Gastroesophageal sphincter (tissue), 3 donors: Measurements from ENCODE around the gene FBXO44.

Experiments
- CTCF ChIP-seq, 4 experiments: fragments of 200-600 bp in 2 of 4; fragments of 450-650 bp in 2 of 4; sonication (generic) in 1 of 4; IDR thresholded peaks; one replicate each; pipeline ENCODE4 v1.5.1; 2017 to 2019; ENCODE audit warnings: antibody characterized with exemption in 4 of 4, mild to moderate bottlenecking in 2 of 4, moderate library complexity in 2 of 4
- EP300 ChIP-seq: sonication (generic); formaldehyde crosslinking; IDR thresholded peaks from one replicate; pipeline ENCODE4 v1.6.1; 2017; ENCODE audit warnings: antibody characterized with exemption, mild to moderate bottlenecking
- POLR2A ChIP-seq, 2 donors: fragments of 450-650 bp; IDR thresholded peaks; one replicate each; pipeline ENCODE4 v1.6.1; 2017; ENCODE audit warnings: antibody characterized with exemption in 2 of 2, mild to moderate bottlenecking in 2 of 2, moderate library complexity in 1 of 2

DNA sequence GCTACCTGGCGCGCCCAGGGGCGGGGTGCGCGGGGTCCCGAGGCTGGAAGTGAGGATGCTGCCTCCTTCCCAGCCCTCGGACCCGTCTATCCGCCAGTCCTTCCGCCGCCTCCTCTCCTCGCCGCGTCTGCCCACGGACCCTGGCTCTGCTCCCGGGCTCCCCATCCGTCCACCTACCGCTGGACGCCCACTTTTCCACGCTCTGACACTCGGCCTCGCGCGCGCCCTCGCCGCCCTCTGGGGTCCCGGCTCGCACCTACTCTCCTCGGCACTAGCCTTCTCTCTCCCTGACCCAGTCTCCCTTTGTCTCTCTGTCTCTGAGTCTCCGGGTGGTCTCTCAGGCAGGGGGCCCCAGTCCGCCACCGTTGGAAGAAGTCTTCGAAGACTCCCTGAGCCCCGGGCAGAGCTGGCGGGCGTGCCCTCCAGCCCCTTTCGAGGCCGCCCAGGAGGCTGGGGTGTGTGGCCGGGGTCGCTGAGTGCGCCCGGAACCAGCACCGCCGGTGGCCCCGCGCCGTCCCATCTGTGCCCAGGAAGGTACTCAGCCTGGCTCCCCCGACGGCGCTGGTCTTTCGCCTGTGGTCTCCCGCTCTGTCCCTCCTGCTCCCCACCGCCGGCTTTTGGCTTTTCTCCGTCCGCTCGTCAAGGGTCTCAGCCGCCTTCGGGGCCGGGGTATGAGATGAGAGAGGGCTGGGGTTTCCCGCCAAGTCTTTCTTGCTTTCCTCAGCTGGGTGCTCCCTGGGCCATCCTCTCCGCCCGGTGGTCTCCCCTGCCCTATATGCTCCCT, 37.4 kb downstream of the FBXO44 start:
- TF ChIP-seq POLR2A (IDR thresholded peaks at IDR 0.05): no peak
- no peak for TF ChIP-seq EP300
- TF ChIP-seq CTCF (IDR thresholded peaks at IDR 0.05): no peak
